GM12874 (cell line): ENCODE data around the gene ZNF789.

Experiments
- TF ChIP-seq, protein P1 (sequence below): IDR thresholded peaks from 2 replicates; pipeline ENCODE4 v1.5.1; 2011; ENCODE audit warnings: low read depth, mild to moderate bottlenecking, control low read depth, low read length, moderate library complexity; ENCODE audit not compliant: insufficient read depth

The ZNF789 gene

DNA sequence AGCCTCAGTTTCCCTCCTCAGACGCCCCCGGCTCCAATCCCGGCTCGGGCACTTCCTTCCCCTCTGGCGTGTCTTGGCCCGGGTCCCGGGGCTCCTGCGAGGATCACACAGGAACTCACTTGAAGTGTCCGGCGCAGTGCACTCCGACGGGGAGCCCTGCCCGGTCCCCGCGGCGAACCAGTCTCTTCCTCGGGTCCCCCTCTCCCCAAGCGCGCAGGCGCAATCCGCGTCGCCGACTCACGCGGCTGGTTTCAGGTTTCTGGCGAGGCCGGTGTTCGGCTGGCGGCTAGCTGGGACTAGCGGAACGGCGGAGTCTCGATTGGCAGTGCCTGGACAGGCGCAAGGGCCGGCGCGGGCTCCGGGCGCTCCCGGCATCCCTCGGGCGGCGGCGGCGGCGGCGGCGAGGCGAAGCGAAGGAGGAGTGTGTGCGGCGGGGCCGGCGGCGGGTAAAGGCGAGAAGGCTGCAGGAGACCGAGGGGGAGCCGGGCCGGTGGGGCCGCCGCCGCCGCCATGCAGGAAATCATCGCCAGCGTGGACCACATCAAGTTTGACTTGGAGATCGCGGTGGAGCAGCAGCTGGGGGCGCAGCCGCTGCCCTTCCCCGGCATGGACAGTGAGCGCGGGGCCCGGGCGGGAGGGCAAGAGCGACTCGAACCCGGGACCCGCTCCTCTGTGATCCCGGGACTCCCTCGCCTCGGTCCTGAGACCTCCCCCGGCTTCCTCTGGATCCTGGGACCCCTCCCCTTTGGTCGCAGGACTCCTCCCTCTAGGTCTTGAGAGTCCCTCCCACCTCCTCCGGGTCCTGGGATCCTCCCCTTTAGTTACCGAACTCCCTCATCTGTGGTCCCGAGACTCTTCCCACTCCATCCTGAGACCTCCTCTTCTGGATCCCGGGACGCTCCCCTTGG, 33.9 kb upstream of the ZNF789 start, which contains the start of the genes CPSF4 and PTCD1:
TSS of gene CPSF4 (plus strand) at position 371 of the 908 bp plus-strand sequence. CDS start at position 511, 140 bp downstream.
TSS of gene PTCD1 (minus strand) at position 226 of the 908 bp plus-strand sequence. CDS start 3,556 bp downstream, outside the sequence.
- TF ChIP-seq, protein P1, sequence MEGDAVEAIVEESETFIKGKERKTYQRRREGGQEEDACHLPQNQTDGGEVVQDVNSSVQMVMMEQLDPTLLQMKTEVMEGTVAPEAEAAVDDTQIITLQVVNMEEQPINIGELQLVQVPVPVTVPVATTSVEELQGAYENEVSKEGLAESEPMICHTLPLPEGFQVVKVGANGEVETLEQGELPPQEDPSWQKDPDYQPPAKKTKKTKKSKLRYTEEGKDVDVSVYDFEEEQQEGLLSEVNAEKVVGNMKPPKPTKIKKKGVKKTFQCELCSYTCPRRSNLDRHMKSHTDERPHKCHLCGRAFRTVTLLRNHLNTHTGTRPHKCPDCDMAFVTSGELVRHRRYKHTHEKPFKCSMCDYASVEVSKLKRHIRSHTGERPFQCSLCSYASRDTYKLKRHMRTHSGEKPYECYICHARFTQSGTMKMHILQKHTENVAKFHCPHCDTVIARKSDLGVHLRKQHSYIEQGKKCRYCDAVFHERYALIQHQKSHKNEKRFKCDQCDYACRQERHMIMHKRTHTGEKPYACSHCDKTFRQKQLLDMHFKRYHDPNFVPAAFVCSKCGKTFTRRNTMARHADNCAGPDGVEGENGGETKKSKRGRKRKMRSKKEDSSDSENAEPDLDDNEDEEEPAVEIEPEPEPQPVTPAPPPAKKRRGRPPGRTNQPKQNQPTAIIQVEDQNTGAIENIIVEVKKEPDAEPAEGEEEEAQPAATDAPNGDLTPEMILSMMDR: no peak

DNA sequence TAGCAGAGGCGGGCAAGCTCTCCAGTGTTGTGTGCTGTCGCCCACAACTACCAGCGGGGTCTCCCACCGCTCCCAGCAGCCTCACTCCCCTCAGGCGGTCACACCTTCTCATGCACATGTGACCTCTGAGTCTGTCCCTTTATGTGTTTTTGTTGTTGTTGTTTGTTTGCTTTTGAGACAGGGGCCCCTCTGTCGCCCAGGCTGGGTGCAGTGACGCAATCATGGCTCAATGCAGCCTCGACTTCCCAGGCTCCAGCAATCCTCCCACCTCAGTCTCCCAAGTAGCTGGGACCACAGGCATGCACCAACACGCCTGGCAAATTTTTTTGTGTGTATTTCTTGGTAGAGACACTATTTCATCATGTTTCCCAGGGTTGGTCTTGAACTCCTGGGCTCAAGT, 32.5 kb upstream of the ZNF789 start:
- TF ChIP-seq, protein P1: no peak

DNA sequence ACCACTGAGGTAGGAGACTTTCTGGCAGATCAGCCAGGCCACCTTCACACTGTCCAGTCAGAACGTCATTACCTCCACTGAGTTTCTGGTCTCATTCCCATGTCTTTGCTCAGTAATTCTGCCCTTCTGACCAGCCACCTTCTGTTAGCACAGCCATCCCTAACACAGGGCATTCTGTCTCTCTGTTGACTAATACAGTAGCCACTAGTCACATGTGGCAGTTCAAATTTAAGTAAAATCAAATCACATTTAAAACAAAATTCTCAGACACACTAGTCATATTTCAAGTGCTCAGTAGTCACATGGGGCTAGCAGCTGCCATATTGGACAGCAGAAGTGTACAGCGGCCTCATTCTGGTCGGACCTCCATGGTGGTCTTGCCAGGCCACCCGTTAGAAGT, 26.6 kb upstream of the ZNF789 start:
- TF ChIP-seq, protein P1: no peak

DNA sequence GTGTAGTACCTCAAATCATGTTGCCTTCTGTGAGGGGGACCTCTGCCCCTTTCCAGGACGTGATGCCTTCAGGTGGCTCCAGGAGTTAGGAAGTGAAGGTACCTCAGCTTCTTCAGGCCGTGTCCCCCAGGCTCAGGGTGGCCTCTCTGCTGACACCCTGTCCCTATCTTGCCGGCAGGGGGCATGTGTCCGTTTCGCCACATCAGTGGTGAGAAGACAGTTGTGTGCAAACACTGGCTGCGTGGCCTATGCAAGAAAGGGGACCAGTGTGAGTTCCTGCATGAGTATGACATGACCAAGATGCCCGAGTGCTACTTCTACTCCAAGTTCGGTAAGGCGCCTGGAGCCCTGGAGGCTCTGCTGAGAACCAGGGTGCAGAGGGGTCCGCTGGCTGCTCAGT, 24.7 kb upstream of the ZNF789 start:
- TF ChIP-seq, protein P1: no peak

DNA sequence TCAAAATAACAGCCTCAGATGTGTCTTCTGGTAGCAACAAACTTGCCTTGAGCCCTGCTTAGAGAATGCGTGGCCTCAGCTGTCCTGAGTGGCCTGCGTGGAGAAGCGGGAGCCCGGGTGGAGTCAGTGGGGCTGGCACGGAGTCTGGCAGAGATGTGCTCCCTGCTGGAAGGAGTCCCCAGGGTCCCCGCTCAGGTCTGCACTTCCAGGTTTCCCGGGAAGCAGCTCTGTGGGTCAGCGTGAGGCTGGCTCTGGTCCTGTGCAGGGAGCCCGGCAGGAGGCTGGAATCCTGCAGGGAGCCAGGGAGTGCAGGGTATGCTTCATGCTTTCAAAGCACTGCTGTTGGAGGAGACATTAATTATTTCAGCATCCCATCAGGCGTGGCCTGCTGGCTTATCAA, 23.8 kb upstream of the ZNF789 start:
- TF ChIP-seq, protein P1: no peak

DNA sequence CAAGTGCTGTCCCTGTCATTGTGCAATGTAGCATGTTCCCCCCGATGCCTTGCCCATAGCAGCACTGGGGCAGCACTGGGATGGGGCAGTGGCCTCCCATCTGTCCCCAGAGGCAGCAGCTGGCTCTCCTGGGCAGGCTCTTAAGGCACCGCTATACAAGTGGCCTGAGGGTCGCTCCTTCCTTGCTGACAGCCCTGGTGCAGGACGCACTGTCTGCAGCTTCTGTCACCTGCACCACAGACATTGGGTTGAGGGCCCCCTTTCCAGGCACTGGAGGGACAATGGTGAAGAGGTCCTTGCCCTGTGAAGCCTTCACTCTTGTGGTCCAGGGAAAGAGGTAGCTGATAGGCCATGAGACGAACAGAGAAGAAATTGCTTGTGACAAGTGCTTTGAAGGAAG, 23.4 kb upstream of the ZNF789 start:
- TF ChIP-seq, protein P1: no peak

DNA sequence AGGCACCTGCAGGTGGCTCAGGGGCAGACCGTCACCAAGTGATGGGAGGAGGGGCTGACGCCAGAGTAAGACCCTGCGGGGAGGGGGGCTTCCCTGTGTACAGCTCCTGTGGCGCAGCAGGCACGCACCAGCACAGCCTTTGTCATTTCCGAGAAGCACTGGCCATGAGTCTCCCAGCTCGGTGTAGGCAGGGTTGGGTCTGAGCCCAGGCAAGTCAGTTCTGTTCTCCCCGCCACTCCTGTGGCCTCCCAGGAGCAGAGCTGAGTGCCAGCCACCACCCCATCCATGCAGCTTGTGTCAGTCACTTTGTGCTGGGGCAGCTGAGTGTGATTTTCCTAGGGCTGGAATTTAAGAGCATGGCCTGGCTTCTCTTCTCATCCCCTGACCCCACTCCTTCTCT, 20.8 kb upstream of the ZNF789 start:
- TF ChIP-seq, protein P1: no peak
